ENCODE measurements around the gene MYO5B. TPM values are rescaled to one million over a fixed set of nuclear protein-coding genes. Genes with fewer than 3 reads are reported as not detected.

MYO5B gene
- total RNA-seq, 1 experiment from 2014 or later, result 25.0 TPM

DNA sequence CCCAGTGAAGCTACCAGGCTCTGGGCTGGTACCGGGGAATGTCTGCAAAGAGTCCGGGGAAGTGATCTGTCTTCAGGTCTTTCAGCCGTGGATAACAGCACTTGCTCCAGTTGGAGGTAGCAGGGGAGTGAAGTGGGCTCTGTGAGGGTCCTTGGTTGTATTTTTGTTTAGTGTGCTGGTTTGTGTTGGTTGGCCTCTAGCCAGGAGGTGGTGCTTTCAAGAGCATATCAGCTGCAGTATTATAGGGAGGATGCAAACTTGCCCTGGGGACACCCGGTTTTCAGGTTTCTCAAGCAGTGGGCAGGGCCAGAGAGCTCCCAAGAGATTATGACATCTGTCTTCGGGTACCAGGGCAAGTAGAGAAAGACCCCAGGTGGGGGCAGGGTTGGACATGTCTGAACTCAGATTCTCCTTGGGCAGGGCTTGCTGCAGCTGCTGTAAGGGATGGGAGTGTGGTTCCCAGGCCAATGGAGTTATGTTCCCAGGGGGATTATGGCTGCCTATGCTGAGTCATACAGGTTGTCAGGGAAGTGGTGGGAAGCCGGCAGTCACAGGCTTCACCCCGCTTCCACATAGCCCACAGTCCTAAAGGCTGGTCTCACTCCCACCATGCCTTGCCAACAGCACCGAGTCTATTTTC lies 416.0 kb downstream of the MYO5B start:
- DNase-seq (ENCODE audit: extremely low read depth, low read depth), result no peak

Small RNA genes lying within 50 kb of the gene (small RNA-seq; reads per million reads assigned to genes)
- 0 reads per million in 2 experiments for gene RF00019
- gene RF00283, result 0 reads per million in 2 experiments
- 0 to 0.29 reads per million in 2 experiments for gene RN7SL310P
- gene RNA5SP457, result 0 reads per million in 2 experiments
- gene SCARNA17, result 0 reads per million in 2 experiments

Other genes with a start within 250 kb of the MYO5B start
- gene CFAP53, start 71.3 kb upstream of the MYO5B start, total RNA-seq (2014; rRNA removed; shearing (Covaris generic)), result 0.35 and 0.84 TPM in 2 replicates
- gene MBD1, start 86.4 kb upstream of the MYO5B start, total RNA-seq (2014; rRNA removed; shearing (Covaris generic)), result 54.9 and 57.1 TPM in 2 replicates
- gene CXXC1, start 92.5 kb upstream of the MYO5B start, total RNA-seq (2014; rRNA removed; shearing (Covaris generic)), result 21.9 and 28.6 TPM in 2 replicates
- 58.7 and 60.9 TPM in 2 replicates for gene SKA1, start 179.9 kb upstream of the MYO5B start, total RNA-seq (2014; rRNA removed; shearing (Covaris generic))